GM18498 (cell line): ENCODE measurements around the gene PSMB4.
"Not testable (repeated sequence)": the region's sequence is repeated elsewhere in the genome, so short reads cannot be mapped to it uniquely, and the experiment has no call there.

Source experiments
- ATAC-seq: cut with Tn5 transposase; IDR thresholded peaks from one replicate; pipeline ENCODE4 v1.9.1; 2021; ENCODE audit warnings: mild to moderate bottlenecking, moderate library complexity; ENCODE audit not compliant: unreplicated experiment

Gene PSMB4

DNA sequence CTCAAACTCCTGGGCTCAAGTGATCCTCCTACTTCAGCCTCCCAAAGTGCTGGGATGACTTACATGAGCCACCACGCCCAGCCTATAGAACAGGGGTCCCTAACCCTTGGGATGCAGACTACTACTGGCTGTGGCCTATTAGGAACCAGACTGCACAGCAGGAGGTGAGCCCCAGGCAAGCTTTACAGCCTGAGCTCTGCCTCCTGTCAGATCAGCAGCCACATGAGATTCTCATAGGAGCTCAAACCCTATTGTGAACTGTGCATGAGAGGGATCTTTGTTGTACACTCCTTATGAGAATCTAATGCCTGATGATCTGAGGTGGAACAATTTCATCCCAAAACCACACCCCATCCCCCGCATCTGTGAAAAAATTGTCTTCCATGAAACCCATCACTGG is 13.4 kb upstream of the PSMB4 start:
- no peak for ATAC-seq

DNA sequence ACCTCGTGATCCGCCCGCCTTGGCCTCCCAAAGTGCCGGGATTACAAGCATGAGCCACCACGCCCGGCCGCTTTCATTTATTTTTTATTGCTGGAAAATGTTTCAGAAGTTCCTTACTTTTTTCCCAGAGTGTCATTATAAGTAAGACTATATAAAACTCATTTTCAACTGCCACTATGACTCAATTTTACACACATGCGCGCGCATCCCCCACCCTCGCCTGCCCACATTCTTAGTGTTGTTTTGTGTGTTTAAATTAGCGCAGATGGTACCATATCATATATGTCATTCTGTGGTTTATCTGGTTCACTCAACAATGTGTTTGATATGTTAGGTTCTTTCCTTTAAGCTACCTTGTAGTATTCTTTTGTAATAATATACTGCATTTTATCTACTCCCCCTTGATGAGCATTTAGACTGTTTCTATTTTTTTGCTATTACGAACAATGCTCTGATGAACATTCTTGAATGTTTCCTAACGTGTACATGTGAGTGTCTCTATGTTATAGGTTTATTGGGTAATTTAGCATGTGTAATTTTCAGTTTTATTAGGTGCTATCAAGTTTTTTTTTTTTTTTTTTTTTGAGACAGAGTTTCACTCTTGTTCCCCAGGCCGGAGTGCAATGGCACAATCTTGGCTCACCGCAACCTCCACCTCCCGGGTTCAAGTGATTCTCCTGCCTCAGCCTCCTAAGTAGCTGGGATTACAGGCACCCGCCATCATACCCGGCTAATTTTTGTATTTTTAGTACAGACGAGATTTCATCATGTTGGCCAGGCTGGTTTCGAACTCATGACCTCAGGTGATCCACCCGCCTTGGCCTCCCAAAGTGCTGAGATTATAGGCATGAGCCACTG is 8.9 kb upstream of the PSMB4 start:
- ATAC-seq = not testable (repeated sequence)

DNA sequence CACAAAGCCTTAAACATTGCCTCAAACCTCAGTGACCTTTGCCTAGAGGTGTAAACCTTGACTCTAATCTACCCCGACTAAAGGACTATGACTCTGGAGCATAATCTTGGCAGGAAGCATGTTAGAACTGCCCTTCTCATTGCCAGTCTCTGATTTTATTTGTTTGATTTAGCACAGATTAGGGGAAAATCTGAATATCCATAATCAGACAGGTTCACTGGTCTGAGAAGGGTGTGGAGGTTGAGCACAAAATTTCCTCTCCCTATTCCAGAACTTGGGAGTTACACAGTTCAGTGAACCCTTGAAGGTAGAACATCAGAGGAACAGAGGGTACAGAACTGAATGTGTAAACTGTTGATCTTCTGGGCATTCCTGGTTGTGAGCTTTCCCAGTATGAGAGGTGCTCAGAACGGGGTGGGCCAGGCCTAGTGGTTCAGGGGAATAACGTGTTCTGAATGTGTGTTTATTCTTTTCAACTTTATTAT is 8.3 kb upstream of the PSMB4 start:
- ATAC-seq = no peak

DNA sequence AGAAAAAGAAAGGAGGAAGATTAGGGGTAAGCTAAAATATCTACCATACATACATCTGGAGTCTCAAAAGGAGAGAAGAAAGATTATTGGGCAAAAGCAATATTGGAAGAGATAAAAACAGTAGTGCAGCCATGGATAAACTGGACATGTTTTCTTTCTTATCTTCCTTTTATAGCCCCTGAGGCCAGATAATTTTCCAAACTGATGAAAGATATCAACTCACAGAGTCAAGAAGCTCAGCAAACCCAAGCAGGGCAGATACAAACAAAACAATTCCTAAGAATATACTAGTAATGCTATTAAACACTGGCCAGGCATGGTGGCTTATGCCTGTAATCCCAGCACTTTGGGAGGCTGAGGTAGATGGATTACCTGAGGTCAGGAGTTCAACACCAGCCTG is 5.8 kb upstream of the PSMB4 start:
- ATAC-seq = no peak

DNA sequence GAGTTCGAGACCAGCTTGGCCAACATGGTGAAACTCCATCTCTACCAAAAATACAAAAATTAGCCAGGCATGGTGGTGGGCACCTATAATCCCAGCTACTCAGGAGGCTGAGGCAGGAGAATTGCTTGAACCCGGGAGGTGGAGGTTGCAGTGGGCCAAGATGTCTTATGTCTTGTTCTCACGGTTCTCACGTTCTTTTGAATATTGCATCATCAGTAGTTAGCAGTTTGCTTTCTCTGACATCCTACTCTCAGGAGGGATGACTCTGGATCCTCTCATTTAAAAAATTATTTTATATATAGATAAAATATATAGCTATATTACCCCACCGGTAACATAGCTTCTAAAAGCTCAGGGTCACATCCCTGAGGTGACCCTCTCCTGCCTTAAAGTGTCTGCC is 3.1 kb upstream of the PSMB4 start:
- ATAC-seq = not testable (repeated sequence)

DNA sequence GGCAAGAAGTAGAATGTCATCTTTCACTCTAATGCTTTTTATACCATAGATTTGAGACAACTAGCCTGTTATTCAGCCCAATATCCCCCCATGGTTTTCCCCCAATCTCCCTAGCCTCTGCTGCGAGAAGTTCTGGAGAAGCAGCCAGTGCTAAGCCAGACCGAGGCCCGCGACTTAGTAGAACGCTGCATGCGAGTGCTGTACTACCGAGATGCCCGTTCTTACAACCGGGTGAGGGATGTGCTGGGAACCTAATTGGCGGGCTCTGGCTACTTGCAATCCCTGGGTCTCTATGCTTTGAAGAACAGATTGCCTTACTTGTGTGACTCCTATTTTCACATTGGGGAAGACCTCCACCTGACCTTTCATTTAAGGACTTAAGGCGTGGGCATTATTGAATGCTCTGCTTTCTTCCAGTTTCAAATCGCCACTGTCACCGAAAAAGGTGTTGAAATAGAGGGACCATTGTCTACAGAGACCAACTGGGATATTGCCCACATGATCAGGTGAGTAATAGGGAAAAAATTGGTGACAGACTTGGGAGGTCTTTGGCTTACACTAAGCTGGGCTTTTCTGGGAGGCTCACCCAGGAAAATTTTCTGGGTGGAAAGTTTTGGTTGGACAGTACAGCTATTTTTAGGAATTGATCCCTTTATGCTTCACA is 1.9 kb downstream of the PSMB4 start:
- no peak for ATAC-seq

DNA sequence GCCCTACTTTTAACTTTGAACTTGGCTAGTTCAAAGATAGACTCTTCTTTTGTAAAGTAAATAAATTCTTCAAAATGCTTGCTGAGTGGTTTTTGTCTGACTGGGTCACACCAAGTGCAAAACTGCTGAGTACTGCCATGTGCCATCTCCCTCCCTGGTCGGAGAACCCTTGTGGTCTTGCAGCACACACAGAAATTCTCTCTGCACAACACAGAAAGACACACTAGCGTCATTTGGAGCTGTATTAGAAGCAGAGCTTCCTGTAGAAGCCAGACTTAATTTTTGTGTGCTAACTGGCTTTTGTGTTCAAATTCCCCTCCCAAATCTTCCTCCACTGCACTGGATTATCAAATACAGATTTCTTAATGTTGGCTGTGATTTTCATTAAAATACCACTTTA is 2.5 kb downstream of the PSMB4 start:
- ATAC-seq = no peak

DNA sequence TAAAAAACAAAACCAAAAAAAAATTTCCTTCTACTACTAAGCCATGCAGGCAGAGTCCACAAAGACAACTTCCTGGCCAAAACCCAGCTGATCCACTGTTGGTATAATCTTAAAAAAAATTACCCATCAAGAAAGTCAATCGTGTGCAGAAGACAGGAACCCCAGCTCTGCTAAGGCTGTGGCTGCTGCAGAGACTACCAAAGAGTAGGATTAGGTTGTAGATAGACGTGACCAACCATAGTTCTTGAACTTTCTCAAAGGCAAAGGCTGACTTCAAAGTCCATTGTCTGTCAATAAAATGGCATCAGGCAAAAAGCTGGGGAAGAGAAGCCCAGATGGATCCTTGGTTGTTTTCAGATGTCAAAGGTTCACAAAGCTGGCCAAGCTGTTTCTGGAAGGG is 3.4 kb downstream of the PSMB4 start:
- no peak for ATAC-seq

DNA sequence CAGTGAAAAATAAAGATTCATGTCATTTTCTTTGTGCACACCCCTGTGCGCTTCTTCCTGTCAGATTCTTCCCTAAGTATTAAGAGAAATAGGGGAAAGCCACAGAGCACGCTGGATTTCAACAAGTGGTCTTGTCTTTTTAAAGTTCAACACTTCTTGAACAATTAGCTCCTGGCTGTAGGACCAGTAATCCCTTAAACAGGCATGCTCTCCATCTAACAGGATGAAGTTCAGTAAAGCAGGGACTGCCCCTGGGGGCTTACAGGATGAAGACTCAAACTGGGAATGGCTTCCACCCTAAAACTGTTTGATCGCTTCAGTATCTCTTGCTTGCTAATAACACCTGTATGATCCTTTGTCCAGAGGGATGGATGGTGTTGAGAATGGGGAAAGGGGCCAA is 4.2 kb downstream of the PSMB4 start:
- no peak for ATAC-seq

DNA sequence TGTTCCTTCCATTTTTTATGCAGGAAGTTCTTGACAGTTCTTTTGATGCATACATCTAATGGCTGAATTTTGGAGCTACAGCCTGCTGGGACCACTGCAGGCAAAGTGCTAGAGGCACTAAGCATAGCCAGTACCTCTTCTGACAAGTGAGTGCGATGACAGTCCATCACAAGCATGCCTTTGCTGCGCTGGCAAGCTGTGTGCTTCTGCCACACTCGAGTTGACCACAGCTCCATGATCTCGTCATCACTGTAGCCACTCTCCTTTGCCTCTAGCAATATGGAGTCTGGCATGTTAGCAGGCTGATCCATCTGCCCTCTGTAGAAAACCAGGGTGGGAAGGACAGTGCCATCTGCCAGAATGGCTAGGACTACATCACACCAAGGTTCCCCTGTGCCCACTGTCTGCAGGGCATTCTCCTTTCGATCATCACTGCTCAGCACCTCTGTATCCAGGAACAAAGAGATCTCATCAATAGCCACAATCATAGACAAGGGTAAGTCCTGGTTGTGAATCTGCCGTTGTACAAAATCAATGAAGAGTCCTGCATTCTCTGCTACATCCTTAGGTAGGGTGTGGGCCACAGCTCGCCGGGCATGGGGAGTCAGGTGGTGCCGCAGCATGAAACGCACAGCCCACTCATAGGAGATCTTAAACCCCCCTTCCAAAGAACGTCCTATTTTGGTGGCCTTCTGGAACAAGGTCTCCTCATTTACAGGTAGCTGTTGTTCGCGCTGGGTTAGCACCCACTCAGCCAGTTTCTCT is 6.0 kb downstream of the PSMB4 start:
- ATAC-seq = no peak

DNA sequence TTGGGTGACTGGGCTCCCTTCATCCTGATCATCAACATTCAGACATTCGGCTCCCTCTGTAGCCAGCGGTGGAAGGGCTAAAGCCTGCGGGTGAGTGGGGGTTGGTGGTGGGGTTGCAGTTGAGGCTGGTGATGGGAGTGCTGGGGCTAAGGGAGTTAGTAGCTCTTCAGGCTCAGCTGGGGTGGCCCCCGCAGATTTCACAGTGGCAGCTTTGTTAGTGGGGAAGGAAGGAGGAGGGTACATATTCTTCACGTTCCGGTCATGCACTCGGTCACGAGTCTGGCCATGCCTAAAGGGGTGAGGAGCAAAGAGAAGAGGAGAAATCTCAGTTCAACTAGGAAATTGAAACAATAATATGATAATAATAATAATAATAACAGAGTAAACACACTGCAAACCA is 6.8 kb downstream of the PSMB4 start:
- ATAC-seq = no peak

DNA sequence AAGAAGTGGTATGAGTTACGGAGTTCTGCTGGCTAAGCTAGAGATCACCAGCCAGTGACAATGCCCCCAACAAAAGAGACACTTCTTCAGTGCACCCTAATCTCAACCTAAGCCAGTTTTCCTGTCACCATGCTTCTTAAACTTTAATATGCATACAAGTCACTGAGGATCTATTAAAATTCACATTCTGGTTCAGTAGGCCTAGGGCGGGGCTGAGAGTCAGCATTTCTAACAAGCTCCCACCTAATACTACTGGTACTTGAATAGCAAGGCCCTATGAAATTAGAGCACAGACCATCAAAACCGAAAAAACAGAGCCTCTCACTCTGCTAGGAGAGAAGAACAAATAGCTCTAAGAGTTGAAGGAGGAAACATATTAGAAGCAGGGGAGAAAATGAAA is 7.9 kb downstream of the PSMB4 start:
- ATAC-seq = no peak

DNA sequence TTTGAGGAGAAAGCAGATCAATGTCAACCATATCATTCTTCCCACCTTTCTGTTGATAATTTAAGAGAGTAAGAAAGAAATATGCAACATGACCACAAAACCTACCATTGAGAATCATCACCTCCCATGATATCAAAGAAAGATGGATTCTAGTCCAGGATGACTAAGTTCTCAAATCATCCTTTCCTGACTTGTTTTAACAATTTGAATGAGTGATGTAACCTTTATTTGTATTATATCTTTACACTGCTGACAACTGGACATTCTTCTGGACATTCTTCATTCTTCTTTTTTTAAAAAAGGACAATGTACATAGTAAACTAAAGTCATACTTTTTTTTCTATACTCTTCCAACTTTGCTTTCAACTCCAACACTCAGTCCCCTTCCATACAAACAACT is 9.5 kb downstream of the PSMB4 start:
- ATAC-seq = no peak

DNA sequence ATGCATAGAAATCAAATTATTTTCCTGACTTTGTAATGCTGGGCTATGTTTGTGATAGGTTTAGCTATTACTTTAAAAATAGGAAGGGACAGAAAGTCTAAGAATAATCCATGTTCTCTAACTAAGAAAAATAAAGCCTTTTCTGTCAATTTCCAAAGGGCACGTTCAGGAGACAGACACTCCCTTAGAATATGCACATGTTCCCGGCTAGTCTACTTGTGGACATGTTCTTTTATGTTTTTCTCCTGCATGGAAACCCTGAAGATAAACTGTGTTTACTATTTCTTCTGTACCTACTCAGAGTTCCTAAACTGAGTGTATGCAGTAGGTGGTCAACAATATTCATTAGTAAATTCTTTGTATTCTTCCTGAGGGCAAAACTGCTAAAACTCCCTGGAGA is 12.5 kb downstream of the PSMB4 start:
- no peak for ATAC-seq

DNA sequence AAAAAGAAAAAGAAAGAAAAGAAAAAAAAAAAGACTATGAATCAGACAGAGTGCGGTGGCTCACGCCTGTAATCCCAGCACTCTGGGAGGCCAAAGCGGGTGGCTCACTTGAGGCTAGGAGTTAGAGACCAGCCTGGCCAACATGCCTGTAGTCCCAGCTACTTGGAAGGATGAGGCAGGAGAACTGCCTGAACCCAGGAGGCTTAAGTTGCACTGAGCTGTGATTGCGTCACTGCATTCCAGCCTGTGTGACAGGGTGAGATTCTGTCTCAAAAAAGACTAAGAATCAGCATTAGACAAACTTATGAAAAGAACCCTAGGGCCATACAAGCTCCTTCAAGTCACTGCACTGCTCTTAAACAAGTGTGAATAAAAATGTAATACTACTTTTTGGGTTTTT is 16.9 kb downstream of the PSMB4 start:
- ATAC-seq = no peak

DNA sequence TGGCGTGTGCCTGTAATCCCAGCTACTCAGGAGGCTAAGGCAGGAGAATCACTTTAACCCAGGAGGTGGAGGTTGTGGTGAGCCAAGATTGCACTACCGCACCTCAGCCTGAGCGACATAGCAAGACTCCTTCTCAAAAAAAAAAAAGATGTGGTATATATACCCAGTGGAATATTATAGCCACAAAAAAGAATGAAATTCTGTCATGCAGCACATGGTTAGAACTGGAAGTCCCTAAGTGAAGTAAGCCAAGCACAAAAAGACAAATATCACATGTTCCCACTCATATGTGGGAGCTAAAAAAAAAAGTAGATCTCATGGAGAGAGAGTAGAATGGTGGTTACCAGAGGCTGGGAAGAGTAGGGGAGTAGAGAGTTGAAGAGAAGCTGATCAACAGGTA is 18.7 kb downstream of the PSMB4 start:
- ATAC-seq = no peak

DNA sequence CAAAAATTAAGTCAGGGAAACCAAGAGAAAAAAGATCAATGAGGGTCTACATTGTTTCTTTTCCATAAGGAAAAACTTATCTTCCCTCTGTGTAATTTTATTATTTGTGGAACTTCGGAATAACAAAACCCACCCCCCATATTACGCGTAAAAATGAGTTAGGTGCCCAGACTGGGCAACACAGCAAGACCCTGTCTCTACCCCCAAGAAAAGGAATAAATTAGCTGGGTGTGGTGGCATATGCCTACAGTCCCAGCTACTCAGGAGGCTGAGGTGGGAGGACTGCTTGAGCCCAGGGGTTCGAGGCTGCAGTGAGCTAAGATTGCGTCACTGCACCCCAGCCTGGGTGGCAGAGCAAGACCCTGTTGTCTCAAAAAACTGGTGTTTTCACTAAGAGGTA is 20.4 kb downstream of the PSMB4 start:
- no peak for ATAC-seq

DNA sequence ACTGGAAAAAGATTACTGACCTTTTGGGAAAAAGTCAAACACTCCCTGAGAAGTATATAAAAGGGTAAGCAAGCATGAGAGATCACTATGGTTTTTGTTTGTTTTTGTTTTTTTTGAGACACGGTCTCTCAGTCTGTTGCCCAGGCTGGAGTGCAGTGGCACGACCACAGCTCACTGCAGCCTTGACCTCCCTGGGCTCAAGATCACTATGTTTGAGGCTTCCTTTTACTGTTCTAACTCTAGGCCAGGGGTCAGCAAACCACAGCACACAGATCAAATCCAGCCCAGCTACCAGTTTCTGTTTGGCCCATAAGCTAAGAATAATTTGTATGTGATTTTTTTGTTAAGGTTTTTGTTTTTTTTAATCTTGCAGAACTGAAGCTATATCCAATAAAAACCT is 25.7 kb downstream of the PSMB4 start:
- ATAC-seq = no peak

DNA sequence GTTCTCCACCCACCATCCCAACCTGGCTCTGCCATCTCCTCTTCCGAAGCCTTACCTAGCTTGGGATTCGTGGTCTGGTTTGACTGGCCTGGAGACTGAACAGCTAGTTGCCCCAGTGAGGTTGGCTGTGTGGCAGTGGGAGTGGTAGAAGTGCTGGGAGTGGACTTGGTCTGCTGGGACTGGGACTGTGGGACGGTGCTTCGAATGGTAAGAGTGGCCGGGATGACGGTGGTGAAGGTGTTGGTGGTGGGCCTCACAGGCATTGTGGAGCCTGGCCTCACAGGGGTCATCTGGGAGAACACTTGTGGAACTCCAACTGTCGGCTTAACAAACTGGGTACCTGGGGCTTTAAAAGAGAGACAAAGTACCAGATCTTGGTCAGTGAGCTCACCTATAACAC is 28.7 kb downstream of the PSMB4 start:
- no peak for ATAC-seq

DNA sequence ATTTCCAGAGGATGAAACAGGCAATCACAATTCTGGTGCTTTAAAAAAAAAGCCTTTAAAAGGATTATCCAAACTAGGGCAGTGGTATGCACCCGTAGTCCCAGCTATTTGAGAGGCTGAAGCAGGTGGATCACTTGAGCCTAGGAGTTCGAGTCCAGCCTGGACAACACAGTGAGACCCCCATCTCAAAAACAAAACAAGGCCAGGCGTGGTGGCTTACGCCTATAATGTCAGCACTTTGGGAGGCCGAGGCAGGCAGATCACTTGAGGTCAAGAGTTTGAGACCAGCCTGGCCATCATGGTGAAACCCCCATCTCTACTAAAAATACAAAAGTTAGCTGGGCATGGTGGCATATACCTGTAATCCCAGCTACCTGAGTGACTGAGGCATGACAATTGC is 34.5 kb downstream of the PSMB4 start:
- not testable (repeated sequence) for ATAC-seq

DNA sequence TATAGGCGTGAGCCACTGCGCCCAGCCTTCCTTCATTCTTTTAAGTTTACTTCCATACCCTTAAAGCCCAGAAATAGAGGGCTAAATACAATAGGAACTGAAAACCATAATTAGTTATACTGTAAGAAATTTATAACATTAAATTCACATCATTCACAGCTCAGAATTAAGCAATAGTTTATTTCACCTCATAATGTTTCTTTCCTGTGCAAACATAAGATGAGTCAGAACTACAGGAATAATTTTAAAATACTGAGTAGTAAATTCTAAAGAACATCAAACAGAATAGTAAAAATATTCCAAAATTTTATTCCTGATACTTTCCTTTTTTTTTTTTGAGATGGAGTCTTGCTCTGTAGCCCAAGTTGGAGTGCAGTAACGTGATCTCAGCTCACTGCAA is 35.8 kb downstream of the PSMB4 start:
- ATAC-seq = no peak

DNA sequence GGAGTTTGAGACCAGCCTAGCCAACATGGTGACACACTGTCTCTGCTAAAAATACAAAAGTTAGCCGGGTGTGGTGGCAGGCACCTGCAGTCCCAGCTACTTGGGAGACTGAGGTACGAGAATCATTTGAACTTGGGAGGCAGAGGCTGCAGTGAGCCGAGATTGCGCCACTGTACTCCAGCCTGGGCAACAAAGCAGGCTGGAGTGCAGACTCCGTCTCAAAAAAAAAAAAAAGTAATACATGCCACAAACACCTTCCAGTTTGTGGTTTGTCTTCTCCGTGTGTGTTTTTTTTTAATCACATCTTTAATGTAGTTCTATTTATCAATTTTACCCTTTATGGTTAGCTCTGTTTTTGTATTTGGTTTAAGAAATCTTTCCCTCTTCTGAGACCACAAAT is 37.6 kb downstream of the PSMB4 start:
- ATAC-seq = no peak
